Endothelial cell (in vitro differentiated cells): ENCODE data around the gene HCN4. TPM values are rescaled to one million over a fixed set of nuclear protein-coding genes. Genes with fewer than 3 reads are reported as not detected.

ENCODE experiments used
- DNase-seq: peaks from one replicate; pipeline ENCODE4 v3.0.0; 2021; ENCODE audit warnings: low spot score
- H3K27ac Mint-ChIP-seq: one replicate; pipeline ENCODE4 v1.8.0; 2021; ENCODE audit warnings: mixed read lengths, inconsistent platforms; ENCODE audit not compliant: unreplicated experiment
- H3K27me3 Mint-ChIP-seq: one replicate; pipeline ENCODE4 v1.8.0; 2021; ENCODE audit warnings: mild to moderate bottlenecking, moderate library complexity, mixed read lengths, inconsistent platforms; ENCODE audit not compliant: unreplicated experiment
- H3K36me3 Mint-ChIP-seq: one replicate; pipeline ENCODE4 v1.8.0; 2021; ENCODE audit warnings: mild to moderate bottlenecking, low read depth, mixed read lengths, inconsistent platforms; ENCODE audit not compliant: unreplicated experiment
- H3K4me1 Mint-ChIP-seq: one replicate; pipeline ENCODE4 v1.8.0; 2021; ENCODE audit warnings: mild to moderate bottlenecking, mixed read lengths, inconsistent platforms; ENCODE audit not compliant: unreplicated experiment
- H3K4me3 Mint-ChIP-seq: one replicate; pipeline ENCODE4 v1.8.0; 2021; ENCODE audit warnings: mild to moderate bottlenecking, mixed read lengths, inconsistent platforms; ENCODE audit not compliant: unreplicated experiment
- H3K9me3 Mint-ChIP-seq: one replicate; pipeline ENCODE4 v1.8.0; 2021; ENCODE audit warnings: mixed read lengths, inconsistent platforms; ENCODE audit not compliant: unreplicated experiment
- total RNA-seq: library from RNA; stranded (reverse); fragmentation: NEBNext Ultra II Directional; extraction: Animal tissue kit (Norgen Biotek cat#: 25700); gene quantifications from one replicate; pipeline ENCODE4 v1.2.1, GENCODE V29; 2021; ENCODE audit not compliant: unreplicated experiment
- TF ChIP-seq, protein P1 (sequence below): fragments of 200-600 bp; sonication (generic); IDR thresholded peaks from one replicate; pipeline ENCODE4 v1.5.0; 2021; ENCODE audit warnings: antibody characterized with exemption; ENCODE audit not compliant: unreplicated experiment

Gene HCN4
- total RNA-seq, 1 donor from 2014 or later = 0.54 TPM

DNA sequence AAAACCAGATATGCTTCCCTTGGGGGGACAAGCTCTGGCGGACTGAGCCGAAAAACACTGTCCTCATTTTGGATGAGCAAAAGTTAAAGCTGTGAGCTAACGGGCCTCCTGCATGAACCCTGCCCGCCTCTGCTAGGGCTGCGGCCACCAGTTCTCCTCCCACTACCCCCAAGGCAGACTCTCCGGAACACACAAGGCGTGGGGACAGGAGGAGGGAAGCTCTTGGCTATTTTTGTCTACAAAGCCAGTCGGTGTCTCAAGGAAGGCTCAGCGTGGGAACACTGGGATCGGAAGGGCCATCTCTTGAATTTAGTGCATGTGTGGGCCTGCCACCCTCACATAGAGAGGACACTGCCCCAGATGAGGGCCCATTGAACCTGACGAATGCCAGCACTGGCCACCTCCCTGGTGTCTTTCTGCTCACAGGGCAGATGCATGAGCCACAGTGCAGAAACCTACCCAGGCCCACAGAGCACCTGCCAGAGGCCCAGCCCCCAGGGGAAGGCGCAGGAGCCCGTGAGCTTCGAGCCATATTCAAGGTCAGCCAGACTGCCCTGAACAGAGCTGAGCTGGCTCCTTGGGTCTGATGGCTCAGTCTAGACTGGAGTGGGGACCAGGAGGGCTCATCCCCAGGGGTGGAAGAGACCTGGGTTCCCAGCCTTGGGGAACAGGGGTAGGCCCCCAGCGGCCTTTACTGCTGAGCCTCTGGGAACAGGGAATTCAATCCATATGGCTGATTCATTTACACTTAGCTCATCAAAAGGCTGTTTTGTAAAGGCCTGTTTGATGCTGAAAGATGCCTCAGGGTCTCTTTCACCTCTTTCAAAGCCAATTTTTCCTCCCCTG lies 38.3 kb downstream of the HCN4 start:
- Mint-ChIP-seq H3K36me3 (no peaks in the 10 kb centered on the region), H3K27ac (no peak overlapping the region), H3K4me1 (peaks cover 10% of the 10 kb centered on the region), H3K4me3 (no peak overlapping the region), H3K27me3 (peaks cover 9% of the 10 kb centered on the region), H3K9me3 (no peaks in the 10 kb centered on the region)
- TF ChIP-seq, protein P1, sequence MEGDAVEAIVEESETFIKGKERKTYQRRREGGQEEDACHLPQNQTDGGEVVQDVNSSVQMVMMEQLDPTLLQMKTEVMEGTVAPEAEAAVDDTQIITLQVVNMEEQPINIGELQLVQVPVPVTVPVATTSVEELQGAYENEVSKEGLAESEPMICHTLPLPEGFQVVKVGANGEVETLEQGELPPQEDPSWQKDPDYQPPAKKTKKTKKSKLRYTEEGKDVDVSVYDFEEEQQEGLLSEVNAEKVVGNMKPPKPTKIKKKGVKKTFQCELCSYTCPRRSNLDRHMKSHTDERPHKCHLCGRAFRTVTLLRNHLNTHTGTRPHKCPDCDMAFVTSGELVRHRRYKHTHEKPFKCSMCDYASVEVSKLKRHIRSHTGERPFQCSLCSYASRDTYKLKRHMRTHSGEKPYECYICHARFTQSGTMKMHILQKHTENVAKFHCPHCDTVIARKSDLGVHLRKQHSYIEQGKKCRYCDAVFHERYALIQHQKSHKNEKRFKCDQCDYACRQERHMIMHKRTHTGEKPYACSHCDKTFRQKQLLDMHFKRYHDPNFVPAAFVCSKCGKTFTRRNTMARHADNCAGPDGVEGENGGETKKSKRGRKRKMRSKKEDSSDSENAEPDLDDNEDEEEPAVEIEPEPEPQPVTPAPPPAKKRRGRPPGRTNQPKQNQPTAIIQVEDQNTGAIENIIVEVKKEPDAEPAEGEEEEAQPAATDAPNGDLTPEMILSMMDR = no peak
- no peak for DNase-seq

DNA sequence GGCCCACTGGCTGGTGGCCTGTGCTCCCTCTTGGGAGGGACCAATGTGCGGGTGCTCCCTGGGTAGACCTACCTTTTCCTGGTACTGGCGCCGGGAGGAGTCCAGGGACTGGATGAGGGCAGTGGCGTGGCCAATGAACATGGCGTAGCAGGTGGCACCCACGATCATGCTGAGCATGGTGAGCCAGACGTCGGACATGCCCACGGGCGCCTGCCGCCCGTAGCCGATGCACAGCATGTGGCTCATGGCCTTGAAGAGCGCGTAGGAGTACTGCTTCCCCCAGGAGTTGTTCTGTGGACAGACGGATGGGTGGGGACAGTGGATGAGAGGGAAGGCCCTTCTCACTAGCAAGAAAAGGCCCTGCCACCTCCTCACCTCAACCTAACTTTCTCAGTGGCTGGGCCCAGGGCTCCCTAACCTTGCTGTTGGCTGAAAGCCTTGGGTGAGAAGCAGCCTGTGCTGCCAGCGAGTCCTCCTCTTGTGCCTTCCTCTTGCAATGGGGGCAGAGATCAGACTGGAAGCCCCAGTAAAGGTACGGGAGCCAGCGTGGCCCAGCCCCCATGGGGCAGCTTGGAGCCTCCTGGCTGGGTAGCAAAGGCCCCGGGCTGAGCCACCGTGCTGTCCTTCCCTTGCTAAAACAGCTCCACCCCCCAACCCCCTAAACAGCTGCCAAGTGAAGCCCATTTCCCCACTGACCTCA lies 39.1 kb downstream of the HCN4 start:
- H3K27ac Mint-ChIP-seq = no peak overlapping the region
- H3K36me3 Mint-ChIP-seq = no peaks in the 10 kb centered on the region
- TF ChIP-seq, protein P1 = no peak
- peaks cover 9% of the 10 kb centered on the region for H3K27me3 Mint-ChIP-seq
- no peak overlapping the region for H3K4me3 Mint-ChIP-seq
- peaks cover 10% of the 10 kb centered on the region for H3K4me1 Mint-ChIP-seq
- H3K9me3 Mint-ChIP-seq = no peaks in the 10 kb centered on the region
- no peak for DNase-seq

GRCh38 chr15:73328981-73329380 lies 39.8 kb downstream of the HCN4 start:
- H3K27me3 Mint-ChIP-seq = peaks cover 8% of the 10 kb centered on the region
- no peak for DNase-seq
- no peaks in the 10 kb centered on the region for H3K9me3 Mint-ChIP-seq
- H3K4me1 Mint-ChIP-seq = peaks cover 10% of the 10 kb centered on the region
- TF ChIP-seq, protein P1 = no peak
- no peak overlapping the region for H3K4me3 Mint-ChIP-seq
- no peak overlapping the region for H3K27ac Mint-ChIP-seq
- no peaks in the 10 kb centered on the region for H3K36me3 Mint-ChIP-seq

GRCh38 chr15:73328149-73328820 lies 40.5 kb downstream of the HCN4 start:
- Mint-ChIP-seq H3K27me3 (peaks cover 8% of the 10 kb centered on the region), H3K36me3 (no peaks in the 10 kb centered on the region), H3K4me3 (peak overlapping the region; percentile 13), H3K4me1 (peaks cover 10% of the 10 kb centered on the region), H3K27ac (no peak overlapping the region), H3K9me3 (no peaks in the 10 kb centered on the region)
- no peak for DNase-seq
- TF ChIP-seq, protein P1 = no peak
